NT2/D1 (cell line): ENCODE data around the gene GAS7.

Experiments used
- SUZ12 ChIP-seq: IDR thresholded peaks from 2 replicates; pipeline ENCODE4 v1.6.1; 2011; ENCODE audit not compliant: insufficient read length, insufficient read depth; ENCODE audit errors: extremely low read depth
- YY1 ChIP-seq: IDR thresholded peaks from 2 replicates; pipeline ENCODE4 v1.6.1; 2011; ENCODE audit not compliant: insufficient read length, insufficient read depth
- ZNF274 ChIP-seq: IDR thresholded peaks from 2 replicates; pipeline ENCODE4 v1.6.1; 2011; ENCODE audit warnings: mild to moderate bottlenecking, low read depth, low read length

GRCh38 chr17:10216213-10216938, 18.0 kb upstream of the GAS7 start:
- TF ChIP-seq YY1, result no peak
- no peak for TF ChIP-seq SUZ12
- TF ChIP-seq ZNF274, result no peak
